GM12875 (cell line): ENCODE measurements around the gene SERPINB11.

Source experiments
- H3K4me3 ChIP-seq: one replicate; pipeline ENCODE4 v1.5.1; 2011; ENCODE audit warnings: low read depth, low read length, control low read depth
- TF ChIP-seq, protein P1 (sequence below): IDR thresholded peaks from 2 replicates; pipeline ENCODE4 v1.5.1; 2011; ENCODE audit warnings: low read depth, mild to moderate bottlenecking, control low read depth, inconsistent platforms, low read length, moderate library complexity, borderline replicate concordance; ENCODE audit not compliant: insufficient read depth

SERPINB11 gene

DNA sequence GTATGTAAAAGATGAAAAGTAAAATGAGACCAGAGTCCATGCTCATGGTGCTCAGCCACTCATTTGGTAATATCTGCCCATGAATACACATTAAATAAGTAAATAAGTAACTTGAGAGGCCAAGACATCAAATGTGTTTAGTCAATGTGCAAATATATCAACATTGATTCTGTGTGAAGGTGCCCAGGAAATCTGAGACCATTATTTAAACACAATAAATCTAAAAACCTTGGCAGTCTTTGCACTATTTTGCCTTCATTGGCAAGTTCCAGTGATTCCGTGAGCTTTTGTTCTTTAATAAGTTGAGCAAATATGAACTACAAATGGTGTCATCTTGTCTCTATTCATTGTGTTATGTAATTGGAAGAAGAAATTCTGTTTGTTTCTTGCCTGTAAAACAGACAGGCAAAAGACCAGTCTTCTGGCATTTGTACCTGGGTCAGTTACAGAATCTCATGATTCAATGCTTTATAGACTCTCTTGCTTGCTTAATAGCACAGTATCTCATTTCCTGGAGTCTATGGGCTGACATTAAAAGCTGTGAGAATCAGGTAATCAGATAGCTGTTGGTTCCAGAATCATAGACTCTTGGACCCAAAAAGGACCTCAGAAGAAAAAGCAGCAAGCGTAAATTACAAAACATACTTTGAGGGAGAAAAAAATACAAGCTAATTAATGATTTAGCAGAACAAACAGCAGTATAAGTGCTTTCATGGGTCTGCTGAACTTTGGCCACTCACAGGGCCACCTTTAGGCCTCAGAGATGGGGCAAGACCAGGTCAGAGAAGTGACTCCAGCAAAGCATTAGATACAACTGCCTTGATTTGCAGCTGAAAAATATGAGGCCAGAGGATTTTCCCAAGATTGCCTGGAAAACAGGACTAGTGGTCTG is 21.1 kb upstream of the SERPINB11 start:
- H3K4me3 ChIP-seq = no peak overlapping the region
- TF ChIP-seq, protein P1, sequence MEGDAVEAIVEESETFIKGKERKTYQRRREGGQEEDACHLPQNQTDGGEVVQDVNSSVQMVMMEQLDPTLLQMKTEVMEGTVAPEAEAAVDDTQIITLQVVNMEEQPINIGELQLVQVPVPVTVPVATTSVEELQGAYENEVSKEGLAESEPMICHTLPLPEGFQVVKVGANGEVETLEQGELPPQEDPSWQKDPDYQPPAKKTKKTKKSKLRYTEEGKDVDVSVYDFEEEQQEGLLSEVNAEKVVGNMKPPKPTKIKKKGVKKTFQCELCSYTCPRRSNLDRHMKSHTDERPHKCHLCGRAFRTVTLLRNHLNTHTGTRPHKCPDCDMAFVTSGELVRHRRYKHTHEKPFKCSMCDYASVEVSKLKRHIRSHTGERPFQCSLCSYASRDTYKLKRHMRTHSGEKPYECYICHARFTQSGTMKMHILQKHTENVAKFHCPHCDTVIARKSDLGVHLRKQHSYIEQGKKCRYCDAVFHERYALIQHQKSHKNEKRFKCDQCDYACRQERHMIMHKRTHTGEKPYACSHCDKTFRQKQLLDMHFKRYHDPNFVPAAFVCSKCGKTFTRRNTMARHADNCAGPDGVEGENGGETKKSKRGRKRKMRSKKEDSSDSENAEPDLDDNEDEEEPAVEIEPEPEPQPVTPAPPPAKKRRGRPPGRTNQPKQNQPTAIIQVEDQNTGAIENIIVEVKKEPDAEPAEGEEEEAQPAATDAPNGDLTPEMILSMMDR = no peak

GRCh38 chr18:63683152-63683551 is 19.6 kb upstream of the SERPINB11 start:
- TF ChIP-seq, protein P1 = no peak
- H3K4me3 ChIP-seq = no peak overlapping the region

- TF ChIP-seq, protein P1 = no peak
- no peak overlapping the region for H3K4me3 ChIP-seq
Measured at GRCh38 chr18:63683890-63684289, 18.9 kb upstream of the SERPINB11 start.

- no peak overlapping the region for H3K4me3 ChIP-seq
- TF ChIP-seq, protein P1 = no peak
Measured at GRCh38 chr18:63684718-63685117, 18.0 kb upstream of the SERPINB11 start.

DNA sequence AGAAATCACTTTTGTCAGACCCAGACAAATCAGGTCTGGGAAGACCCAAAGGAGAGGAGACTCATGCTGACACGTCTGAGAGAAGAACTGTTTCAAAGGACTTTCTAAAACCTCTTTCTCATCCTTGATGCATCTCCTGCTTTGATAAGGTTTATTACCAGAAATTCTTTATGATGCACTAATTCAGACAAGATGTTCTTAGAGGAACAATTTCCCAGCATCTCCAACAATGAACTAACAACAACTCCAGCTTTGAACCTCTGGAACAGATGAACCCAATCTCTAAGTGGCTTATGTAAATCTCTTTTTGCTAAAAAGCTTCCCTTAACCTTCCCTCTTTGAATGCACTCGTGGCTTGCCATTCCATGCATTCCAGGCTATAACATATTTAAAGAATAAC is 15.9 kb upstream of the SERPINB11 start:
- H3K4me3 ChIP-seq = no peak overlapping the region
- TF ChIP-seq, protein P1 = no peak

- no peak overlapping the region for H3K4me3 ChIP-seq
- TF ChIP-seq, protein P1 = no peak
Measured at GRCh38 chr18:63689064-63689463, 13.7 kb upstream of the SERPINB11 start.

DNA sequence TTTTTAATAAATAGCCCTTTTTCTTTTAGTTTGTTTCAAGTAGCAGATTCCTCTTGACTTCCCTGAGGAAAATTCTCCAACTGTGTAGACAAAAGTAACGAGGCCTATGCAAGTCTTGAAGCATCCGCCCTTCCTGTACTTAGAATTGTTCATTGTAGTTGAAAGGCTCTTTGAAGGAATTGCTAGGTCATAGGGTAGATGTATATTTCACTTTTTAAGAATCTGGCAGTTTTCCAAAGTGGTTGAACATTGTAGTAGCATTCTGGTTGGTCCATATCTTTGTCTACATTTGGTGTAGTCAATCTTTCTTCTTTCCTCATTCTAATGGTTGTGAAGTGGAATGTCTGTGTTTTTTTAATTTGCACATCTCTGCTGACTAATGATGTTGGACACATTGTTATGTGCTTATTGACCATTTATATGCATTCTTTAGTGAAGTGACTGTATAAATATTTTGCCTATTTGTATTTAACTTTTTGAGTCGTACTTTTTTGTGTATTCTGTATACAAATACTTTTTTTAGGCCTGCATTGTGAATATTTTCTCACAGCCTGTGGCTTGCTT is 5.6 kb upstream of the SERPINB11 start:
- TF ChIP-seq, protein P1 = no peak
- no peak overlapping the region for H3K4me3 ChIP-seq
